Vagina (tissue), 2 donors: ENCODE data around the gene EVPL.

Experiments used
- CTCF ChIP-seq, 3 experiments: fragments of 450-650 bp in 2 of 3; fragments of 200-600 bp in 1 of 3; sonication (generic) in 1 of 3; IDR thresholded peaks; one replicate each; pipeline ENCODE4 v1.5.1; 2017 to 2019; ENCODE audit warnings: antibody characterized with exemption in 3 of 3, mild to moderate bottlenecking in 2 of 3, moderate library complexity in 2 of 3
- POLR2A ChIP-seq, 2 donors: fragments of 450-650 bp; IDR thresholded peaks; one replicate each; pipeline ENCODE4 v1.6.1; 2017; ENCODE audit warnings: antibody characterized with exemption in 2 of 2, mild to moderate bottlenecking in 2 of 2, moderate library complexity in 2 of 2
- POLR2AphosphoS5 ChIP-seq, 2 donors: sonication (generic); formaldehyde crosslinking; IDR thresholded peaks; one replicate each; pipeline ENCODE4 v1.9.0; 2017; ENCODE audit warnings: antibody characterized with exemption in 2 of 2, mild to moderate bottlenecking in 2 of 2, low read depth in 1 of 2; ENCODE audit not compliant: insufficient read depth in 1 of 2

GRCh38 chr17:76036497-76037261 lies 9.6 kb upstream of the EVPL start:
- TF ChIP-seq CTCF (IDR thresholded peaks at IDR 0.05) (no peak), POLR2AphosphoS5 (IDR thresholded peaks at IDR 0.05; ENCODE audit: insufficient read depth in 1 of 2, low read depth in 1 of 2) (no peak), POLR2A (IDR thresholded peaks at IDR 0.05) (no peak)
